Sciatic nerve (tissue), 1 donor: ENCODE results near the gene KLHL9. TPM values are rescaled to one million over a fixed set of nuclear protein-coding genes. Genes with fewer than 3 reads are reported as not detected.

Source experiments
- total RNA-seq: library from RNA; stranded (reverse); fragmentation: NEBNext Ultra II Directional; extraction: Animal tissue kit (Norgen Biotek cat#: 25700); gene quantifications from one replicate; pipeline ENCODE4 v1.2.1, GENCODE V29; 2021
- donor health status: DM: no; HTN: no; CAD: no.

Gene KLHL9
- total RNA-seq, 1 donor from 2014 or later, result 26.3 TPM

Other genes starting within 250 kb of the KLHL9 start
- gene IFNW1, start 193.6 kb downstream of the KLHL9 start, total RNA-seq, result not detected
- gene IFNA21, start 168.7 kb downstream of the KLHL9 start, total RNA-seq, result not detected
- not detected for gene IFNA4, start 147.8 kb downstream of the KLHL9 start, total RNA-seq
- not detected for gene IFNA7, start 133.2 kb downstream of the KLHL9 start, total RNA-seq
- not detected for gene IFNA10, start 128.3 kb downstream of the KLHL9 start, total RNA-seq
- not detected for gene IFNA16, start 118.1 kb downstream of the KLHL9 start, total RNA-seq
- gene IFNA17, start 107.2 kb downstream of the KLHL9 start, total RNA-seq, result not detected
- gene IFNA14, start 95.4 kb downstream of the KLHL9 start, total RNA-seq, result not detected
- gene IFNA5, start 30.1 kb downstream of the KLHL9 start, total RNA-seq, result 0.36 TPM
- gene IFNA6, start 15.5 kb upstream of the KLHL9 start, total RNA-seq, result not detected
- gene IFNA13, start 32.7 kb upstream of the KLHL9 start, total RNA-seq, result not detected
- gene IFNA2, start 50.0 kb upstream of the KLHL9 start, total RNA-seq, result not detected
- gene IFNA8, start 73.7 kb upstream of the KLHL9 start, total RNA-seq, result not detected
- not detected for gene IFNA1, start 105.0 kb upstream of the KLHL9 start, total RNA-seq
- gene IFNE, start 146.9 kb upstream of the KLHL9 start, total RNA-seq, result not detected